Measurements from ENCODE around the gene LAMA1. TPM values are rescaled to one million over a fixed set of nuclear protein-coding genes. Genes with fewer than 3 reads are reported as not detected.

Gene LAMA1
- total RNA-seq, 1 experiment from 2014 or later = 28.8 TPM

- Histone ChIP-seq H3K23me2 (ENCODE audit: insufficient read length, low read depth, low read length, poor library complexity, severe bottlenecking) (no peaks in the 10 kb centered on the region), H2AFZ (ENCODE audit: low read length) (no peak overlapping the region), H3K79me1 (ENCODE audit: insufficient read depth, low read depth, low read length, poor library complexity, severe bottlenecking) (no peaks in the 10 kb centered on the region), H3K27me3 (ENCODE audit: insufficient read depth, low read length) (no peaks in the 10 kb centered on the region), H2BK120ac (ENCODE audit: low read depth, low read length, poor library complexity, severe bottlenecking) (no peak overlapping the region), H3K4ac (ENCODE audit: low read depth, low read length) (no peak overlapping the region), H3T11ph (ENCODE audit: low read length) (no peak overlapping the region), H4K5ac (ENCODE audit: insufficient read length, low read depth, low read length) (no peak overlapping the region), H3K18ac (ENCODE audit: insufficient read length, low read depth, low read length) (no peak overlapping the region), H2BK12ac (ENCODE audit: insufficient read length, low read depth, low read length) (no peak overlapping the region), H2BK5ac (ENCODE audit: insufficient read length, low read length) (no peak overlapping the region), H2BK20ac (ENCODE audit: low read depth, low read length, poor library complexity, severe bottlenecking) (no peak overlapping the region), H3K14ac (ENCODE audit: insufficient read depth, low read length) (no peak overlapping the region), H3K9me3 (ENCODE audit: control insufficient read depth, low read depth, low read length) (no peaks in the 10 kb centered on the region), H4K8ac (replicated peaks; ENCODE audit: insufficient read length, low read depth, low read length) (no peak overlapping the region), H3K4me1 (ENCODE audit: insufficient read depth, low read length) (no peaks in the 10 kb centered on the region), H3K56ac (ENCODE audit: insufficient read length, low read depth, low read length) (no peak overlapping the region), H3K4me2 (ENCODE audit: insufficient read depth, insufficient read length, low read length) (no peak overlapping the region), H3K27ac (ENCODE audit: insufficient read length, low read depth, low read length) (no peak overlapping the region), H3K9ac (ENCODE audit: extremely low read depth, insufficient read length, low read length) (no peak overlapping the region), H2AK5ac (ENCODE audit: insufficient read length, low read length) (no peak overlapping the region), H4K20me1 (ENCODE audit: control insufficient read depth, insufficient read depth, insufficient read length) (no peaks in the 10 kb centered on the region), H2BK15ac (ENCODE audit: low read depth, low read length) (no peak overlapping the region), H4K91ac (ENCODE audit: insufficient read length, low read depth, low read length) (no peak overlapping the region), H3K23ac (ENCODE audit: insufficient read length, low read depth, low read length) (no peak overlapping the region), H3K79me2 (ENCODE audit: insufficient read depth, low read length) (no peaks in the 10 kb centered on the region)
- peaks cover 0 to 6% (median 5%) of the 10 kb centered on the region in 3 experiments; a peak in 4 of 7 replicates for H3K36me3 Mint-ChIP-seq (ENCODE audit: insufficient read depth in 1 of 3, low read depth in 3 of 3)
- WGBS (ENCODE audit: extremely low coverage, insufficient read length, low lambda C conversion rate) = no CpG with 5 or more reads among the region's 9 CpGs
- no peak for TF ChIP-seq CTCF (conservative IDR thresholded peaks at IDR 0.05)
- no peak overlapping the region for H3K4me3 Mint-ChIP-seq
- H3K27ac Mint-ChIP-seq = peak overlapping the region in 2 of 3 experiments; percentile 31 to 50; a peak in 4 of 7 replicates
- no peaks in the 10 kb centered on the region for H3K27me3 Mint-ChIP-seq (ENCODE audit: low read depth)
- no peak for DNase-seq
- no peaks in the 10 kb centered on the region for H3K9me3 Mint-ChIP-seq
- no peaks in the 10 kb centered on the region for H3K4me1 Mint-ChIP-seq
Observed at GRCh38 chr18:7062236-7062635, 55.4 kb downstream of the LAMA1 start.
